GM23338 (cell line): ENCODE results near the gene SLC25A17.

ENCODE experiments used
- CREB1 ChIP-seq: fragments of 250-450 bp; sonication (Bioruptor Pico); IDR thresholded peaks from 2 replicates; pipeline ENCODE4 v1.5.0; 2020; ENCODE audit warnings: low read depth, mild to moderate bottlenecking, moderate library complexity
- CTCF ChIP-seq, 2 experiments: fragments of 200-600 bp in 1 of 2; sonication (generic) in 1 of 2; conservative IDR thresholded peaks; 2 replicates each; pipeline versions ENCODE4 v1.5.1 to v1.6.1; 2016 to 2017; ENCODE audit warnings: antibody characterized with exemption in 2 of 2, low read depth in 2 of 2, mild to moderate bottlenecking in 2 of 2, moderate library complexity in 1 of 2
- EZH2 ChIP-seq: fragments of 200-600 bp; sonication (generic); IDR thresholded peaks from one replicate; pipeline ENCODE4 v1.8.0; 2017; ENCODE audit warnings: antibody characterized with exemption, mild to moderate bottlenecking, low read depth; ENCODE audit not compliant: unreplicated experiment
- POLR2AphosphoS5 ChIP-seq: IDR thresholded peaks from 2 replicates; pipeline ENCODE4 v1.6.1; 2016; ENCODE audit warnings: antibody characterized with exemption, low read depth
- REST ChIP-seq: IDR thresholded peaks from one replicate; pipeline ENCODE4 v1.6.1; 2018; ENCODE audit warnings: antibody characterized with exemption; ENCODE audit not compliant: unreplicated experiment

GRCh38 chr22:40766956-40767355, 52.2 kb downstream of the SLC25A17 start:
- TF ChIP-seq CTCF (conservative IDR thresholded peaks at IDR 0.05; ENCODE audit: low read depth in 2 of 2) (no peak), POLR2AphosphoS5 (no peak), REST (no peak), EZH2 (no peak), CREB1 (CRISPR knock-in tag) (no peak)
